PC-3 (cell line): ENCODE measurements around the gene OR6K2. TPM values are rescaled to one million over a fixed set of nuclear protein-coding genes. Genes with fewer than 3 reads are reported as not detected.

Experiments used
- ATAC-seq: fragments of 200-7000 bp; cut with Tn5 transposase; 2 replicates; pipeline ENCODE4 v1.9.1; 2020; ENCODE audit warnings: mild to moderate bottlenecking, moderate library complexity
- BruUV-seq: library from RNA; stranded (reverse); fragments of 400-500 nt; replicated peaks from 2 replicates; lab custom pipeline; 2021; lab: Mats Ljungman, UMichigan
- CTCF ChIA-PET: fragments of 300-600 bp; sonication (Branson Sonifier 250); formaldehyde crosslinking; loops from one replicate; lab custom pipeline; 2022; ENCODE audit warnings: antibody characterized with exemption; lab: Charles Lee
- POLR2A ChIA-PET: fragments of 300-600 bp; sonication (Branson Sonifier 250); formaldehyde crosslinking; loops from one replicate; lab custom pipeline; 2022; ENCODE audit warnings: antibody characterized with exemption; ENCODE audit not compliant: unreplicated experiment; lab: Charles Lee
- DNase-seq: peaks from one replicate; pipeline ENCODE4 v3.0.0-alpha.2; 2015
- H2AFZ ChIP-seq: fragments of 300-600 bp; sonication (generic); 2 replicates; pipeline ENCODE4 v1.6.0; 2016; ENCODE audit warnings: antibody characterized with exemption, low read length
- H3F3A ChIP-seq: fragments of 300-600 bp; sonication (generic); one replicate; pipeline ENCODE4 v1.6.0; 2017; ENCODE audit warnings: antibody characterized with exemption, low read length, control low read depth, mild to moderate bottlenecking; ENCODE audit not compliant: unreplicated experiment
- H3K27ac ChIP-seq: fragments of 300-600 bp; sonication (generic); 2 replicates; pipeline ENCODE4 v1.5.1; 2016; ENCODE audit warnings: mild to moderate bottlenecking, low read length
- H3K27me3 ChIP-seq: fragments of 300-600 bp; sonication (generic); 2 replicates; pipeline ENCODE4 v1.6.1; 2016; ENCODE audit warnings: low read length, mixed read lengths
- H3K36me3 ChIP-seq: fragments of 300-600 bp; sonication (generic); 2 replicates; pipeline ENCODE4 v1.6.1; 2016; ENCODE audit warnings: low read depth, mixed run types, low read length, mixed read lengths
- H3K4me1 ChIP-seq: fragments of 300-600 bp; sonication (generic); 2 replicates; pipeline ENCODE4 v1.5.1; 2016; ENCODE audit warnings: low read length; ENCODE audit not compliant: insufficient read depth
- H3K4me2 ChIP-seq: fragments of 300-600 bp; sonication (generic); 2 replicates; pipeline ENCODE4 v1.6.0; 2016; ENCODE audit warnings: low read length
- H3K4me3 ChIP-seq: fragments of 300-600 bp; sonication (generic); 2 replicates; pipeline ENCODE4 v1.5.1; 2016; ENCODE audit warnings: mild to moderate bottlenecking, low read length, mixed read lengths
- H3K79me2 ChIP-seq: fragments of 300-600 bp; sonication (generic); 2 replicates; pipeline ENCODE4 v1.6.1; 2017; ENCODE audit warnings: low read length, mixed read lengths
- H3K9ac ChIP-seq: fragments of 300-600 bp; sonication (generic); 2 replicates; pipeline ENCODE4 v1.6.0; 2016; ENCODE audit warnings: mild to moderate bottlenecking, low read length
- H3K9me2 ChIP-seq: fragments of 300-600 bp; sonication (generic); replicated peaks from 2 replicates; pipeline ENCODE4 v1.6.1; 2016; ENCODE audit warnings: mixed run types, low read length, mixed read lengths
- H3K9me3 ChIP-seq: fragments of 300-600 bp; sonication (generic); 2 replicates; pipeline ENCODE4 v1.6.1; 2016; ENCODE audit warnings: low read length, mixed read lengths
- H4K20me1 ChIP-seq: fragments of 300-600 bp; sonication (generic); 2 replicates; pipeline ENCODE4 v1.6.1; 2016; ENCODE audit warnings: low read length, mixed read lengths
- CTCF ChIP-seq: fragments of 300-600 bp; sonication (generic); conservative IDR thresholded peaks from 2 replicates; pipeline ENCODE4 v1.5.1; 2017; ENCODE audit warnings: antibody characterized with exemption, low read depth, mild to moderate bottlenecking, low read length
- EZH2 ChIP-seq: fragments of 300-600 bp; sonication (generic); IDR thresholded peaks from one replicate; pipeline ENCODE4 v1.6.1; 2017; ENCODE audit warnings: antibody characterized with exemption, mild to moderate bottlenecking, low read length; ENCODE audit not compliant: unreplicated experiment
- EZH2phosphoT487 ChIP-seq: fragments of 300-600 bp; sonication (generic); IDR thresholded peaks from 2 replicates; pipeline ENCODE4 v1.6.1; 2018; ENCODE audit warnings: mild to moderate bottlenecking, antibody characterized with exemption, low read length, borderline replicate concordance
- intact Hi-C: fragments of 100-400 bp; cut with micrococcal nuclease; formaldehyde crosslinking; loops from 2 replicates; pipeline ENCODE4 v1.9.0; 2023
- total RNA-seq: library from RNA; depleted of rRNA; stranded (reverse); fragments of >200 nt; gene quantifications from 2 replicates; pipeline ENCODE4 v1.2.3, GENCODE V29; 2014

OR6K2 gene
- total RNA-seq, 1 experiment from 2014 or later: not detected

GRCh38 chr1:158674302-158674701, 26.1 kb downstream of the OR6K2 start:
- DNase-seq: no peak
- no peaks in the 10 kb centered on the region for H3K36me3 ChIP-seq
- H3K9me3 ChIP-seq: no peaks in the 10 kb centered on the region
- H3K9ac ChIP-seq: no peak overlapping the region
- H3K27me3 ChIP-seq: peaks cover 7% of the 10 kb centered on the region; the same call in 1 of the 2 replicates
- no peaks in the 10 kb centered on the region for H3K4me1 ChIP-seq
- ChIA-PET CTCF (no interaction called here), POLR2A (no interaction called here)
- intact Hi-C loops: no loop called here
- no peak for ATAC-seq
- no peaks in the 10 kb centered on the region for H4K20me1 ChIP-seq
- H3K4me2 ChIP-seq: no peak overlapping the region
- BruUV-seq: no TSS peak
- H3K4me3 ChIP-seq: no peak overlapping the region
- H3K79me2 ChIP-seq: no peaks in the 10 kb centered on the region
- H3K9me2 ChIP-seq: no peaks in the 10 kb centered on the region
- H3F3A ChIP-seq: no peaks in the 10 kb centered on the region
- TF ChIP-seq CTCF (no peak), EZH2 (no peak), EZH2phosphoT487 (no peak)
- H3K27ac ChIP-seq: no peak overlapping the region
- H2AFZ ChIP-seq: no peak overlapping the region

- no peak overlapping the region for H2AFZ ChIP-seq
- no TSS peak for BruUV-seq
- no peaks in the 10 kb centered on the region for H3K79me2 ChIP-seq
- H3K4me1 ChIP-seq: no peaks in the 10 kb centered on the region
- H3K27ac ChIP-seq: no peak overlapping the region
- no peaks in the 10 kb centered on the region for H3K27me3 ChIP-seq
- ATAC-seq (no peak), DNase-seq (no peak)
- H3K4me2 ChIP-seq: no peak overlapping the region
- H4K20me1 ChIP-seq: no peaks in the 10 kb centered on the region
- H3K9me2 ChIP-seq: no peaks in the 10 kb centered on the region
- H3K9me3 ChIP-seq: no peaks in the 10 kb centered on the region
- no peak overlapping the region for H3K9ac ChIP-seq
- H3K4me3 ChIP-seq: no peak overlapping the region
- POLR2A ChIA-PET: no interaction called here
- H3F3A ChIP-seq: no peaks in the 10 kb centered on the region
- CTCF ChIA-PET: no interaction called here
- intact Hi-C loops: no loop called here
- H3K36me3 ChIP-seq: no peaks in the 10 kb centered on the region
- TF ChIP-seq EZH2 (no peak), EZH2phosphoT487 (no peak)
These were observed 34.4 kb downstream of the OR6K2 start for GRCh38 chr1:158666037-158666436.

GRCh38 chr1:158654571-158654970, 45.9 kb downstream of the OR6K2 start:
- Histone ChIP-seq H2AFZ (no peak overlapping the region), H3K9ac (no peak overlapping the region)
- BruUV-seq: no TSS peak

More at GRCh38 chr1:158654571-158654970, 45.9 kb downstream of the OR6K2 start:
- H3F3A ChIP-seq: no peaks in the 10 kb centered on the region
- no peaks in the 10 kb centered on the region for H3K9me2 ChIP-seq
- H3K27me3 ChIP-seq: peaks cover 13% of the 10 kb centered on the region
- no peaks in the 10 kb centered on the region for H3K36me3 ChIP-seq
- CTCF ChIA-PET: no interaction called here
- ATAC-seq (no peak), DNase-seq (no peak)
- H3K4me1 ChIP-seq: no peaks in the 10 kb centered on the region
- no peaks in the 10 kb centered on the region for H3K79me2 ChIP-seq
- H3K4me3 ChIP-seq: no peak overlapping the region
- no peaks in the 10 kb centered on the region for H3K9me3 ChIP-seq
- H3K4me2 ChIP-seq: no peak overlapping the region
- no peak overlapping the region for H3K27ac ChIP-seq
- POLR2A ChIA-PET: no interaction called here
- no peak for TF ChIP-seq CTCF
- H4K20me1 ChIP-seq: no peaks in the 10 kb centered on the region
- intact Hi-C loops: no loop called here
